HCT116 (cell line): ENCODE results near the gene CAPZB. TPM values are rescaled to one million over a fixed set of nuclear protein-coding genes. Genes with fewer than 3 reads are reported as not detected.

Experiments
- ATAC-seq: fragments of 200-7000 bp; cut with Tn5 transposase; 2 replicates; pipeline ENCODE4 v1.9.1; 2020; ENCODE audit warnings: mild to moderate bottlenecking, moderate library complexity
- BruUV-seq: library from RNA; stranded (reverse); fragments of 400-500 nt; replicated peaks from 2 replicates; lab custom pipeline; 2021; lab: Mats Ljungman, UMichigan
- CTCF ChIA-PET: fragments of 300-600 bp; sonication (Branson Sonifier 250); formaldehyde crosslinking; loops from one replicate; lab custom pipeline; 2021; ENCODE audit warnings: antibody characterized with exemption; lab: Charles Lee
- POLR2A ChIA-PET: fragments of 300-600, 350-600 bp; sonication (Branson Sonifier 250); formaldehyde crosslinking; loops from one replicate; lab custom pipeline; 2021; ENCODE audit warnings: antibody characterized with exemption; lab: Charles Lee
- RAD21 ChIA-PET, 2 experiments: fragments of 300-600 bp; sonication (Branson Sonifier 250); formaldehyde crosslinking; loops; one replicate each; lab custom pipeline; 2023; ENCODE audit warnings: low total read pairs in 2 of 2; ENCODE audit not compliant: uncharacterized antibody in 2 of 2, unreplicated experiment in 2 of 2, low non-redundant PET in 1 of 2; lab: Charles Lee
- DNase-seq: peaks from one replicate; pipeline ENCODE4 v3.0.0-alpha.2; 2010; ENCODE audit warnings: low read depth, low spot score
- H2AFZ ChIP-seq: fragments of 200-600 bp; shearing (Covaris generic), sonication (generic); 2 replicates; pipeline ENCODE4 v1.6.1; 2017; ENCODE audit warnings: low read depth, mixed run types, mixed read lengths, antibody characterized with exemption, low read length; ENCODE audit not compliant: poor library complexity, severe bottlenecking
- H3K27ac ChIP-seq: 2 replicates; pipeline ENCODE4 v1.5.1; 2012; ENCODE audit warnings: low read depth, low read length
- H3K27me3 ChIP-seq: fragments of 200-600 bp; sonication (generic); 2 replicates; pipeline ENCODE4 v1.6.1; 2016; ENCODE audit warnings: mixed run types, low read length, mixed read lengths; ENCODE audit not compliant: insufficient read depth
- H3K36me3 ChIP-seq, 2 experiments: fragments of 200-500 bp in 1 of 2; fragments of 200-600 bp in 1 of 2; sonication (Bioruptor generic) in 1 of 2; sonication (generic) in 1 of 2; 2 replicates each; pipeline versions ENCODE4 v1.5.1 to v1.6.1; 2014 to 2016; ENCODE audit warnings: low read length in 2 of 2, inconsistent platforms in 1 of 2, mixed read lengths in 1 of 2, mixed run types in 1 of 2; ENCODE audit not compliant: insufficient read depth in 2 of 2, control insufficient read depth in 1 of 2
- H3K4me1 ChIP-seq, 2 experiments: fragments of 200-600 bp in 1 of 2; sonication (generic) in 1 of 2; 2 replicates each; pipeline versions ENCODE4 v1.5.1 to v1.6.1; 2012 to 2017; ENCODE audit warnings: low read length in 2 of 2, inconsistent platforms in 1 of 2, mild to moderate bottlenecking in 1 of 2, mixed read lengths in 1 of 2, mixed run types in 1 of 2, moderate library complexity in 1 of 2; ENCODE audit not compliant: insufficient read depth in 2 of 2, control insufficient read depth in 1 of 2
- H3K4me2 ChIP-seq: fragments of 200-600 bp; sonication (generic); 2 replicates; pipeline ENCODE4 v1.6.1; 2017; ENCODE audit warnings: mixed run types, low read length, mixed read lengths
- H3K4me3 ChIP-seq, 2 experiments: fragments of 200-600 bp in 1 of 2; sonication (generic) in 1 of 2; replicated peaks in 1 of 2; 2 replicates each; pipeline ENCODE4 v1.5.1; 2011 to 2016; ENCODE audit warnings: low read length in 2 of 2, control low read depth in 1 of 2, low read depth in 1 of 2, mild to moderate bottlenecking in 1 of 2, mixed read lengths in 1 of 2, mixed run types in 1 of 2
- H3K79me2 ChIP-seq: fragments of 200-600 bp; sonication (generic); 2 replicates; pipeline ENCODE4 v1.6.1; 2017; ENCODE audit warnings: mild to moderate bottlenecking, mixed run types, low read length, moderate library complexity, mixed read lengths; ENCODE audit not compliant: insufficient read depth
- H3K9ac ChIP-seq: fragments of 200-600 bp; sonication (generic); 2 replicates; pipeline ENCODE4 v1.6.1; 2016; ENCODE audit warnings: low read length, mixed read lengths
- H3K9me2 ChIP-seq: fragments of 200-600 bp; sonication (generic), shearing (Covaris generic); 2 replicates; pipeline ENCODE4 v1.6.1; 2017; ENCODE audit warnings: mixed run types, mild to moderate bottlenecking, moderate library complexity; ENCODE audit not compliant: insufficient read depth
- H3K9me3 ChIP-seq, 2 experiments: fragments of 200-500 bp in 1 of 2; fragments of 200-600 bp in 1 of 2; sonication (Bioruptor generic) in 1 of 2; sonication (generic) in 1 of 2; 2 replicates each; pipeline ENCODE4 v1.6.1; 2014 to 2017; ENCODE audit warnings: low read length in 2 of 2, mixed read lengths in 2 of 2, inconsistent platforms in 1 of 2, low read depth in 1 of 2, mild to moderate bottlenecking in 1 of 2, mixed run types in 1 of 2, moderate library complexity in 1 of 2; ENCODE audit not compliant: control insufficient read depth in 1 of 2, insufficient read depth in 1 of 2
- H4K20me1 ChIP-seq: fragments of 200-600 bp; sonication (generic), shearing (Covaris generic); 2 replicates; pipeline ENCODE4 v1.6.1; 2017; ENCODE audit warnings: mixed run types, mild to moderate bottlenecking, moderate library complexity; ENCODE audit not compliant: insufficient read depth
- CBX3 ChIP-seq: IDR thresholded peaks from 2 replicates; pipeline ENCODE4 v1.6.1; 2012; ENCODE audit warnings: low read depth
- CEBPB ChIP-seq: IDR thresholded peaks from 2 replicates; pipeline ENCODE4 v1.6.1; 2012; ENCODE audit warnings: low read depth
- CTCF ChIP-seq, 3 experiments: fragments of 200-600 bp in 1 of 3; sonication (generic) in 1 of 3; IDR thresholded peaks in 2 of 3; conservative IDR thresholded peaks in 1 of 3; 2 replicates each; pipeline ENCODE4 v1.5.1; 2012 to 2017; ENCODE audit warnings: low read depth in 2 of 3, low read length in 2 of 3, antibody characterized with exemption in 1 of 3, borderline replicate concordance in 1 of 3, control low read depth in 1 of 3, mild to moderate bottlenecking in 1 of 3, mixed read lengths in 1 of 3, mixed run types in 1 of 3, moderate library complexity in 1 of 3; ENCODE audit not compliant: insufficient read depth in 1 of 3
- EZH2 ChIP-seq: fragments of 200-600 bp; sonication (generic); IDR thresholded peaks from 2 replicates; pipeline ENCODE4 v1.6.1; 2017; ENCODE audit warnings: antibody characterized with exemption, mixed run types
- EZH2phosphoT487 ChIP-seq: fragments of 200-600 bp; IDR thresholded peaks from 2 replicates; pipeline ENCODE4 v1.6.1; 2018; ENCODE audit warnings: antibody characterized with exemption, borderline replicate concordance
- FOSL1 ChIP-seq: IDR thresholded peaks from 2 replicates; pipeline ENCODE4 v1.6.1; 2012; ENCODE audit warnings: low read depth
- JUND ChIP-seq: IDR thresholded peaks from 2 replicates; pipeline ENCODE4 v1.6.1; 2012
- POLR2A ChIP-seq: IDR thresholded peaks from 2 replicates; pipeline ENCODE4 v1.7.0; 2011; ENCODE audit warnings: borderline replicate concordance; ENCODE audit not compliant: insufficient read depth, insufficient read length; ENCODE audit errors: extremely low read depth
- RAD21 ChIP-seq: IDR thresholded peaks from 2 replicates; pipeline ENCODE4 v1.6.1; 2012; ENCODE audit warnings: low read depth, mild to moderate bottlenecking
- REST ChIP-seq: IDR thresholded peaks from 2 replicates; pipeline ENCODE4 v1.6.1; 2012; ENCODE audit warnings: low read depth
- SIN3A ChIP-seq: IDR thresholded peaks from 2 replicates; pipeline ENCODE4 v1.6.1; 2012; ENCODE audit warnings: low read depth
- SP1 ChIP-seq: IDR thresholded peaks from 2 replicates; pipeline ENCODE4 v1.6.1; 2012; ENCODE audit warnings: low read depth
- TCF7L2 ChIP-seq: IDR thresholded peaks from 2 replicates; pipeline ENCODE4 v1.7.0; 2011; ENCODE audit warnings: borderline replicate concordance, inconsistent platforms; ENCODE audit not compliant: insufficient read depth, insufficient read length; ENCODE audit errors: extremely low read depth
- ZFX ChIP-seq: fragments of 450-650 bp; IDR thresholded peaks from 2 replicates; pipeline ENCODE4 v1.6.1; 2017
- ZNF274 ChIP-seq: fragments of 200-500 bp; sonication (Bioruptor generic); IDR thresholded peaks from 2 replicates; pipeline ENCODE4 v1.6.1; 2014; ENCODE audit warnings: mild to moderate bottlenecking, low read depth, low read length, inconsistent platforms
- intact Hi-C: fragments of 100-400 bp; cut with micrococcal nuclease; formaldehyde crosslinking; loops from 2 replicates; pipeline ENCODE4 v1.10.0; 2022
- total RNA-seq: library from RNA; stranded (reverse); gene quantifications from one replicate; pipeline ENCODE4 v1.2.1, GENCODE V29; 2021; ENCODE audit not compliant: unreplicated experiment
- TF ChIP-seq, protein P1 (sequence below): IDR thresholded peaks from 2 replicates; pipeline ENCODE4 v1.6.1; 2012
- TF ChIP-seq, protein P2 (sequence below): IDR thresholded peaks from 2 replicates; pipeline ENCODE4 v1.6.1; 2011; ENCODE audit warnings: mild to moderate bottlenecking, low read length, moderate library complexity; ENCODE audit not compliant: insufficient replicate concordance; ENCODE audit errors: extremely low read depth

The CAPZB gene
- total RNA-seq, 1 experiment from 2014 or later, result 203 TPM

GRCh38 chr1:19321071-19321470, 164.3 kb downstream of the CAPZB start:
- ChIA-PET CTCF (no interaction called here), POLR2A (no interaction called here), RAD21 (no interaction called here)
- intact Hi-C loops, result no loop called here
- no peak for DNase-seq
- H3K27ac ChIP-seq, result no peak overlapping the region
- H3K9me3 ChIP-seq, result no peaks in the 10 kb centered on the region
- no TSS peak for BruUV-seq
- H4K20me1 ChIP-seq, result no peaks in the 10 kb centered on the region
- no peaks in the 10 kb centered on the region for H3K27me3 ChIP-seq
- no peak overlapping the region for H3K4me2 ChIP-seq
- no peaks in the 10 kb centered on the region for H3K79me2 ChIP-seq
- no peak overlapping the region for H3K9ac ChIP-seq
- no peaks in the 10 kb centered on the region for H3K36me3 ChIP-seq
- H2AFZ ChIP-seq, result no peak overlapping the region
- no peak overlapping the region for H3K4me3 ChIP-seq
- H3K9me2 ChIP-seq, result no peaks in the 10 kb centered on the region
- H3K4me1 ChIP-seq, result no peaks in the 10 kb centered on the region
- no peak for TF ChIP-seq CBX3
- TF ChIP-seq SIN3A, result no peak
- no peak for TF ChIP-seq CTCF (IDR thresholded peaks at IDR 0.05 in 2 of 3, conservative IDR thresholded peaks at IDR 0.05 in 1 of 3; ENCODE audit: borderline replicate concordance in 1 of 3, insufficient read depth in 1 of 3, low read depth in 2 of 3, low read length in 2 of 3)
- TF ChIP-seq REST, result no peak
- TF ChIP-seq, protein P1, sequence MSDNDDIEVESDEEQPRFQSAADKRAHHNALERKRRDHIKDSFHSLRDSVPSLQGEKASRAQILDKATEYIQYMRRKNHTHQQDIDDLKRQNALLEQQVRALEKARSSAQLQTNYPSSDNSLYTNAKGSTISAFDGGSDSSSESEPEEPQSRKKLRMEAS, result no peak
- TF ChIP-seq RAD21, result no peak
- no peak for TF ChIP-seq POLR2A
- no peak for TF ChIP-seq EZH2phosphoT487
- no peak for TF ChIP-seq EZH2
- no peak for TF ChIP-seq ZNF274
- no peak for TF ChIP-seq JUND
- TF ChIP-seq CEBPB, result no peak
- TF ChIP-seq, protein P2, sequence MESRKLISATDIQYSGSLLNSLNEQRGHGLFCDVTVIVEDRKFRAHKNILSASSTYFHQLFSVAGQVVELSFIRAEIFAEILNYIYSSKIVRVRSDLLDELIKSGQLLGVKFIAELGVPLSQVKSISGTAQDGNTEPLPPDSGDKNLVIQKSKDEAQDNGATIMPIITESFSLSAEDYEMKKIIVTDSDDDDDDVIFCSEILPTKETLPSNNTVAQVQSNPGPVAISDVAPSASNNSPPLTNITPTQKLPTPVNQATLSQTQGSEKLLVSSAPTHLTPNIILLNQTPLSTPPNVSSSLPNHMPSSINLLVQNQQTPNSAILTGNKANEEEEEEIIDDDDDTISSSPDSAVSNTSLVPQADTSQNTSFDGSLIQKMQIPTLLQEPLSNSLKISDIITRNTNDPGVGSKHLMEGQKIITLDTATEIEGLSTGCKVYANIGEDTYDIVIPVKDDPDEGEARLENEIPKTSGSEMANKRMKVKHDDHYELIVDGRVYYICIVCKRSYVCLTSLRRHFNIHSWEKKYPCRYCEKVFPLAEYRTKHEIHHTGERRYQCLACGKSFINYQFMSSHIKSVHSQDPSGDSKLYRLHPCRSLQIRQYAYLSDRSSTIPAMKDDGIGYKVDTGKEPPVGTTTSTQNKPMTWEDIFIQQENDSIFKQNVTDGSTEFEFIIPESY, result no peak
- no peak for TF ChIP-seq TCF7L2
- no peak for TF ChIP-seq SP1
- no peak for TF ChIP-seq FOSL1
- no peak for TF ChIP-seq ZFX
- ATAC-seq, result no peak
